HL-60 (cell line): Measurements from ENCODE around the gene RENBP.

Experiments used
- TF ChIP-seq, protein P1 (sequence below): IDR thresholded peaks from one replicate; pipeline ENCODE4 v1.5.1; 2011; ENCODE audit warnings: low read length, control low read depth, inconsistent platforms; ENCODE audit not compliant: insufficient read depth
- TF ChIP-seq, protein P2 (sequence below): IDR thresholded peaks from 2 replicates; pipeline ENCODE4 v1.6.1; 2012; ENCODE audit warnings: low read depth; ENCODE audit not compliant: insufficient replicate concordance

GRCh38 chrX:153945956-153946943 lies 1.8 kb upstream of the RENBP start:
- TF ChIP-seq, protein P1, sequence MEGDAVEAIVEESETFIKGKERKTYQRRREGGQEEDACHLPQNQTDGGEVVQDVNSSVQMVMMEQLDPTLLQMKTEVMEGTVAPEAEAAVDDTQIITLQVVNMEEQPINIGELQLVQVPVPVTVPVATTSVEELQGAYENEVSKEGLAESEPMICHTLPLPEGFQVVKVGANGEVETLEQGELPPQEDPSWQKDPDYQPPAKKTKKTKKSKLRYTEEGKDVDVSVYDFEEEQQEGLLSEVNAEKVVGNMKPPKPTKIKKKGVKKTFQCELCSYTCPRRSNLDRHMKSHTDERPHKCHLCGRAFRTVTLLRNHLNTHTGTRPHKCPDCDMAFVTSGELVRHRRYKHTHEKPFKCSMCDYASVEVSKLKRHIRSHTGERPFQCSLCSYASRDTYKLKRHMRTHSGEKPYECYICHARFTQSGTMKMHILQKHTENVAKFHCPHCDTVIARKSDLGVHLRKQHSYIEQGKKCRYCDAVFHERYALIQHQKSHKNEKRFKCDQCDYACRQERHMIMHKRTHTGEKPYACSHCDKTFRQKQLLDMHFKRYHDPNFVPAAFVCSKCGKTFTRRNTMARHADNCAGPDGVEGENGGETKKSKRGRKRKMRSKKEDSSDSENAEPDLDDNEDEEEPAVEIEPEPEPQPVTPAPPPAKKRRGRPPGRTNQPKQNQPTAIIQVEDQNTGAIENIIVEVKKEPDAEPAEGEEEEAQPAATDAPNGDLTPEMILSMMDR, result no peak
- TF ChIP-seq, protein P2, sequence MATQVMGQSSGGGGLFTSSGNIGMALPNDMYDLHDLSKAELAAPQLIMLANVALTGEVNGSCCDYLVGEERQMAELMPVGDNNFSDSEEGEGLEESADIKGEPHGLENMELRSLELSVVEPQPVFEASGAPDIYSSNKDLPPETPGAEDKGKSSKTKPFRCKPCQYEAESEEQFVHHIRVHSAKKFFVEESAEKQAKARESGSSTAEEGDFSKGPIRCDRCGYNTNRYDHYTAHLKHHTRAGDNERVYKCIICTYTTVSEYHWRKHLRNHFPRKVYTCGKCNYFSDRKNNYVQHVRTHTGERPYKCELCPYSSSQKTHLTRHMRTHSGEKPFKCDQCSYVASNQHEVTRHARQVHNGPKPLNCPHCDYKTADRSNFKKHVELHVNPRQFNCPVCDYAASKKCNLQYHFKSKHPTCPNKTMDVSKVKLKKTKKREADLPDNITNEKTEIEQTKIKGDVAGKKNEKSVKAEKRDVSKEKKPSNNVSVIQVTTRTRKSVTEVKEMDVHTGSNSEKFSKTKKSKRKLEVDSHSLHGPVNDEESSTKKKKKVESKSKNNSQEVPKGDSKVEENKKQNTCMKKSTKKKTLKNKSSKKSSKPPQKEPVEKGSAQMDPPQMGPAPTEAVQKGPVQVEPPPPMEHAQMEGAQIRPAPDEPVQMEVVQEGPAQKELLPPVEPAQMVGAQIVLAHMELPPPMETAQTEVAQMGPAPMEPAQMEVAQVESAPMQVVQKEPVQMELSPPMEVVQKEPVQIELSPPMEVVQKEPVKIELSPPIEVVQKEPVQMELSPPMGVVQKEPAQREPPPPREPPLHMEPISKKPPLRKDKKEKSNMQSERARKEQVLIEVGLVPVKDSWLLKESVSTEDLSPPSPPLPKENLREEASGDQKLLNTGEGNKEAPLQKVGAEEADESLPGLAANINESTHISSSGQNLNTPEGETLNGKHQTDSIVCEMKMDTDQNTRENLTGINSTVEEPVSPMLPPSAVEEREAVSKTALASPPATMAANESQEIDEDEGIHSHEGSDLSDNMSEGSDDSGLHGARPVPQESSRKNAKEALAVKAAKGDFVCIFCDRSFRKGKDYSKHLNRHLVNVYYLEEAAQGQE, result no peak
